Measurements from ENCODE around the gene SOWAHA.
"Not testable (repeated sequence)": the region's sequence is repeated elsewhere in the genome, so short reads cannot be mapped to it uniquely, and the experiment has no call there.

The SOWAHA gene

DNA sequence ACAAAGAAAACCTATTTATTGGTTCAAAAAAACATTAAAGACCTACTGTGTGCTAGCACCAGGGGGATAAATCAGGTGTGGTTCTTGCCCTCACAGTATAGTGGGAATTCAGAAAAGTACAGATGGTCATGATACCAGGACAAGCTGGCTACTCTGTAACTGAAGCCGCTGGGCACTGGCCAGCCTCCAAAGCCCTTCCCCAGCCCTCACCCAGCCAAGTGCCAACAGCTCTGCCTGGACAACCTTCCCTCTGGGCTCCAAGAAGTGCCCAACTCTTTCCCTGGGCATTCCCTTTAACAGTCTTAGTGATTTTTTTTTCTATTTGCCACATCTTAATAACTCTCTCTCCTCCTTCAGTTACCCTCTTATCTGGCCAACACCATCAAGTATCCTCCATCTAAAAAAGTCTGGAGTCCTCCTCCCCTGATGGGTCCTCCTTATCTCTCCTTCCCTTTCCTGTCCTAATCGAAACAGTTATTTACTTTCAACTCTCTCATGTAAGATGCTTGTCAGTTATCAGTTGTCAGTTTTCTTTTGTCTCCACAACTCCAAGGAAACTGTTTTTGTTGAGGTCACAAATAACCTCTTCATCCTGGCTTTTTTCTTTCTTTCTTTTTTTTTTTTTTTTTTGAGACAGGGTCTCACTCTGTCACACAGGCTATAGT is 22.8 kb upstream of the SOWAHA start:
- no peak overlapping the region for H3K4me3 ChIP-seq (ENCODE audit: low read depth, low read length)
- no peaks in the 10 kb centered on the region for H3K4me1 ChIP-seq (ENCODE audit: control insufficient read depth, insufficient read depth, low read length, unreplicated experiment)
- peaks cover 11% of the 10 kb centered on the region for H3K27me3 ChIP-seq (ENCODE audit: insufficient read depth, low read length)
- no peak overlapping the region for H2AFZ ChIP-seq (ENCODE audit: low read length, unreplicated experiment)
- no peak overlapping the region for H3K27ac ChIP-seq (ENCODE audit: low read depth, low read length)
- no peaks in the 10 kb centered on the region for H3K79me2 ChIP-seq (ENCODE audit: control insufficient read depth, insufficient read depth, low read length, unreplicated experiment)
- H3K36me3 ChIP-seq (ENCODE audit: insufficient read depth, low read length) = no peaks in the 10 kb centered on the region

DNA sequence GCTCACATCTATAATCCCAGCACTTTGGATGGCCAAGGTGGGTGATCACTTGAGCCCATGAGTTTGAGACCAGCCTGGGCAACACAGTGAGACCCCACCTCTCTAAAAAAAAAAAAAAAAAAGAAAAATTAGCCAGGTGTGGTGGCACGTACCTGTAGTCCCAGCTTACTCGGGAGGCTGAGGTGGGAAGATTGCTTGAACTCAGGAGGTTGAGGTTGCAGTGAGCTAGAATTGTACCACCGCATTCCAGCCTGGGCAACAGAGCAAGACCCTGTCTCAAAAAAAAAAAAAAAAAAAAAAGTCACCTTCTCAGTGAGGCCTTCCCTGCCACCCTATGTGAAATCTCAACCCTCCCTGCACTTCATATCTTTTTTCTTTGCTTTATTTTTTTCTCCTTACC is 22.1 kb upstream of the SOWAHA start:
- no peaks in the 10 kb centered on the region for H3K36me3 ChIP-seq (ENCODE audit: insufficient read depth, low read length)
- H3K27me3 ChIP-seq (ENCODE audit: insufficient read depth, low read length) = peaks cover 11% of the 10 kb centered on the region
- no peak overlapping the region for H3K27ac ChIP-seq (ENCODE audit: low read depth, low read length)
- H3K4me1 ChIP-seq (ENCODE audit: control insufficient read depth, insufficient read depth, low read length, unreplicated experiment) = no peaks in the 10 kb centered on the region
- no peak overlapping the region for H2AFZ ChIP-seq (ENCODE audit: low read length, unreplicated experiment)
- no peak overlapping the region for H3K4me3 ChIP-seq (ENCODE audit: low read depth, low read length)
- H3K79me2 ChIP-seq (ENCODE audit: control insufficient read depth, insufficient read depth, low read length, unreplicated experiment) = no peaks in the 10 kb centered on the region

DNA sequence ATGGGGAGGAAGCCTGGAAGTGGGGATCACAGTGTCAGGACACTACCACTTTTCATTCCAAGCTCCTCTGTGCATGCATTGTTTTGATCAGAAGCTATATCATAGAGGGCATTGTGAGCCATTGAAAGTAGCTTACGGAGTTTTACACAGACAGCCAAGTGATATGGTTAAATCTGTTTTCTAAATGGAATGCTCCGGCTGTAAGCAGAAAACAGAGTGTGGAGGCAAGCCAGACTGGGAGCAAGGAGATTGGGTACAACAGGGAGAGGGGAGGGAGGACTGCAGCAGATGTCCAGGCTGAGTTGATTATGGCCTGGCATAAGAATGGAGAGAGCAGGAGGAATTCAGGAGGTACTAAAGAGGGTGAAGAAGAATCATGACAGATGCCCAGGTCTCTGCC is 15.5 kb upstream of the SOWAHA start:
- Histone ChIP-seq H3K36me3 (ENCODE audit: insufficient read depth, low read length) (no peaks in the 10 kb centered on the region), H2AFZ (ENCODE audit: low read length, unreplicated experiment) (no peak overlapping the region), H3K4me3 (ENCODE audit: low read depth, low read length) (no peak overlapping the region), H3K27ac (ENCODE audit: low read depth, low read length) (no peak overlapping the region), H3K4me1 (ENCODE audit: control insufficient read depth, insufficient read depth, low read length, unreplicated experiment) (no peaks in the 10 kb centered on the region), H3K27me3 (ENCODE audit: insufficient read depth, low read length) (peaks cover 34% of the 10 kb centered on the region), H3K79me2 (ENCODE audit: control insufficient read depth, insufficient read depth, low read length, unreplicated experiment) (no peaks in the 10 kb centered on the region)

DNA sequence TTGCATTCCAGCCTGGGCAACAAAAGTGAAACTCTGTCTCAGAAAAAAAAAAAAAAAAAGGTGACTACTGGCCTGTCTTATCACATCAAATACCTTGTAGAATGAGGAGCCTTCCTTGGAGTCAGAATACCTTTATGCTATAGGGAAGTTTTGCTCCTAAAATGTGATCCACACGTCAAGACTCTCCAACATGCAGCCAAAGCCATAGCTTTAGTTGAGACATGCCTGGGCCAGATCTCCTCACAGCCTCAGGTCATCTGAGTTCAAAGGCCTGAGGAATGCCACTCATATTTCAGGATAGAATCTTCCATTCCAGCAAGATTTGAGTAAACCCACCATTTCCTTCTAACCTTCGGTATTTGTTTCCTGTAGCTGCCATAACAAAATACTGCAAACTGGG is 13.7 kb upstream of the SOWAHA start:
- Histone ChIP-seq H3K36me3 (ENCODE audit: insufficient read depth, low read length) (no peaks in the 10 kb centered on the region), H3K27ac (ENCODE audit: low read depth, low read length) (no peak overlapping the region), H3K27me3 (ENCODE audit: insufficient read depth, low read length) (peaks cover 35% of the 10 kb centered on the region), H3K4me1 (ENCODE audit: control insufficient read depth, insufficient read depth, low read length, unreplicated experiment) (no peaks in the 10 kb centered on the region), H2AFZ (ENCODE audit: low read length, unreplicated experiment) (no peak overlapping the region), H3K4me3 (ENCODE audit: low read depth, low read length) (no peak overlapping the region), H3K79me2 (ENCODE audit: control insufficient read depth, insufficient read depth, low read length, unreplicated experiment) (no peaks in the 10 kb centered on the region)

DNA sequence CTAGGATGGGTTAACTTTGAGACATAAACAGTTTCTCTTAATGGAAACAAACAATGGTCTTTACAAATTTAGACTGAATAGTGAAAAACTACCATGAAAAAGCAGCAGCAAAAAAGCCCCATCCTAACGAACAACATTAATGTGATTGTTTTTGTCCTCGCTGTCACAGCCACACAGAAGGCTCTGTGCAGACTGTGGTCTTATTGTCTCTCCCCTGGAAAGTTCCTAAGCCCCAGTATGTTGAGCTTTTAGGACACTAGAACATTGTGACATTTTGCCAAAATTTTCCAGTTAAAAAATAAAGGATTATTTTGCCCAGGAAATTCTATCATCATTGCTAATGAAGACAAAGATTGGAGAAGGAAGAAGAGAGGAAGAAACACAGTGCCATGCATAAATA is 12.6 kb upstream of the SOWAHA start:
- H3K36me3 ChIP-seq (ENCODE audit: insufficient read depth, low read length) = no peaks in the 10 kb centered on the region
- no peak overlapping the region for H3K27ac ChIP-seq (ENCODE audit: low read depth, low read length)
- H3K4me1 ChIP-seq (ENCODE audit: control insufficient read depth, insufficient read depth, low read length, unreplicated experiment) = no peaks in the 10 kb centered on the region
- no peaks in the 10 kb centered on the region for H3K79me2 ChIP-seq (ENCODE audit: control insufficient read depth, insufficient read depth, low read length, unreplicated experiment)
- H3K4me3 ChIP-seq (ENCODE audit: low read depth, low read length) = no peak overlapping the region
- H3K27me3 ChIP-seq (ENCODE audit: insufficient read depth, low read length) = peaks cover 35% of the 10 kb centered on the region
- H2AFZ ChIP-seq (ENCODE audit: low read length, unreplicated experiment) = no peak overlapping the region

DNA sequence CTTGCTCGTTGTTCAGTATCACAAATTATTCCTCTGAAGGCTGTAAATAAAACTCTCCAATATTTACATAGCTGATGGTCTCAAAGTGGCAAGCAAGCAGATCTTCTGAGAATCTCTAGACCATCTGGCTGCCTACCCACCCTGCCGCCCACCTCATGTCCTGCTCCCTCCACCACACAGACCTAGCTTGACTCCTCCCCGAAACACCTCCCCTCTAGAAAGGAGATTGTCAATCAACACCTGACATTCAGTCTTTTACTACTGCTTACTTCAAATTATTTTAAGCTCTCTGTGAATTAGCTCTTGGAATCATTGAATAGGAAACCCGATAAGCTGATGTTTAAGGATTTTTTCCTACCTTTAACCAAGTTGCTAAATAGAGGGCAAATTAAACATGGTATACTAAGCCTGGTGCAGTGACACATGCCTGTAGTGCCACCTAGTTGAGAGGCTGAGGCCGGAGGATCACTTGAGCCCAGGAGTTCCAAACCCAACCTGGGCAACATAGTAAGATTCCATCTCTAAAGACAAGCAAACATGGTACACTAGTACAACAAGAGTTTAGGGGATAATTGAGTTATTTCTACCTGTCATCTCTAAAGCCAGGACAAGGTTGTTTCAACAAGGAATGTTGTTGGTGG is 10.9 kb upstream of the SOWAHA start:
- Histone ChIP-seq H2AFZ (ENCODE audit: low read length, unreplicated experiment) (no peak overlapping the region), H3K4me1 (ENCODE audit: control insufficient read depth, insufficient read depth, low read length, unreplicated experiment) (no peaks in the 10 kb centered on the region), H3K36me3 (ENCODE audit: insufficient read depth, low read length) (no peaks in the 10 kb centered on the region), H3K4me3 (ENCODE audit: low read depth, low read length) (no peak overlapping the region), H3K27me3 (ENCODE audit: insufficient read depth, low read length) (peaks cover 32% of the 10 kb centered on the region), H3K79me2 (ENCODE audit: control insufficient read depth, insufficient read depth, low read length, unreplicated experiment) (no peaks in the 10 kb centered on the region), H3K27ac (ENCODE audit: low read depth, low read length) (no peak overlapping the region)

DNA sequence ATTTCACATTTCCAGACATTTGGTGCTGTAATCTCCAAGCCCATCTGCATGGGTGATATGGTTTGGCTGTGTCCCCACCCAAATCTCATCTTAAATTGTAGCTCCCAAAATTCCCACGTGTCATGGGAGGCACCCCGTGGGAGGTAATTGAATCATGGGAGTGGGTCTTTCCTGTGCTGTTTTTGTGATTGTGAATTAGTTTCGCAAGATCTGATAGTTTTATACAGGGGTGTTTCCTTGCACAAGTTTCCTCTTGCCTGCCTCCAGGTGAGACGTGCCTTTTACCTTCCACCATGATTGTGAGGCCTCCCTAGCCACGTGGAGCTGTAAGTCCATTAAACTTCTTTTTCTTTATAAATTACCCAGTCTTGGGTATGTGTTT is 10.4 kb upstream of the SOWAHA start:
- peaks cover 27% of the 10 kb centered on the region for H3K27me3 ChIP-seq (ENCODE audit: insufficient read depth, low read length)
- not testable (repeated sequence) for H3K27ac ChIP-seq (ENCODE audit: low read depth, low read length); H3K4me1 ChIP-seq (ENCODE audit: control insufficient read depth, insufficient read depth, low read length, unreplicated experiment); H3K36me3 ChIP-seq (ENCODE audit: insufficient read depth, low read length); H3K4me3 ChIP-seq (ENCODE audit: low read depth, low read length); H3K79me2 ChIP-seq (ENCODE audit: control insufficient read depth, insufficient read depth, low read length, unreplicated experiment); H2AFZ ChIP-seq (ENCODE audit: low read length, unreplicated experiment)

DNA sequence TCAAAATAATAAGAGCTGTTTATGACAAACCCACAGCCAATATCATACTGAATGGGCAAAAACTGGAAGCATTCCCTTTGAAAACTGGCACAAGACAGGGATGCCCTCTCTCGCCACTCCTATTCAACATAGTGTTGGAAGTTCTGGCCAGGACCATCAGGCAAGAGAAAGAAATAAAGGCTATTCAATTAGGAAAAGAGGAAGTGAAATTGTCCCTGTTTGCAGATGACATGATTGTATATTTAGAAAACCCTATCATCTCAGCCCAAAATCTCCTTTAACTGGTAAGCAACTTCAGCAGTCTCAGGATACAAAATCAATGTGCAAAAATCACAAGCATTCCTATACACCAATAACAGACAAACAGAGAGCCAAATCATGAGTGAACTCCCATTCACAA is 8.9 kb upstream of the SOWAHA start:
- H3K4me3 ChIP-seq (ENCODE audit: low read depth, low read length); H3K79me2 ChIP-seq (ENCODE audit: control insufficient read depth, insufficient read depth, low read length, unreplicated experiment); H2AFZ ChIP-seq (ENCODE audit: low read length, unreplicated experiment); H3K27ac ChIP-seq (ENCODE audit: low read depth, low read length); H3K4me1 ChIP-seq (ENCODE audit: control insufficient read depth, insufficient read depth, low read length, unreplicated experiment); H3K36me3 ChIP-seq (ENCODE audit: insufficient read depth, low read length): not testable (repeated sequence)
- H3K27me3 ChIP-seq (ENCODE audit: insufficient read depth, low read length) = peaks cover 31% of the 10 kb centered on the region

DNA sequence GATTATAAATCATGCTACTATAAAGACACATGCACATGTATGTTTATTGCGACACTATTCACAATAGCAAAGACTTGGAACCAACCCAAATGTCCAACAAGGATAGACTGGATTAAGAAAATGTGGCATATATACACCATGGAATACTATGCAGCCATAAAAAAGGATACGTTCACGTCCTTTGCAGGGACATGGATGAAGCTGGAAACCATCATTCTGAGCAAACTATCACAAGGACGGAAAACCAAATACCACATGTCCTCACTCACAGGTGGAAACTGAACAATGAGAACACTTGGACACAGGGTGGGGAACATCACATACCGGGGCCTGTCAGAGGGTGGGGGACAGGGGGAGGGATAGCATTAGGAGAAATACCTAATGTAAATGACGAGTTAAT is 7.2 kb upstream of the SOWAHA start:
- H3K4me3 ChIP-seq (ENCODE audit: low read depth, low read length); H2AFZ ChIP-seq (ENCODE audit: low read length, unreplicated experiment); H3K79me2 ChIP-seq (ENCODE audit: control insufficient read depth, insufficient read depth, low read length, unreplicated experiment); H3K36me3 ChIP-seq (ENCODE audit: insufficient read depth, low read length); H3K4me1 ChIP-seq (ENCODE audit: control insufficient read depth, insufficient read depth, low read length, unreplicated experiment); H3K27ac ChIP-seq (ENCODE audit: low read depth, low read length): not testable (repeated sequence)
- H3K27me3 ChIP-seq (ENCODE audit: insufficient read depth, low read length) = peaks cover 27% of the 10 kb centered on the region

DNA sequence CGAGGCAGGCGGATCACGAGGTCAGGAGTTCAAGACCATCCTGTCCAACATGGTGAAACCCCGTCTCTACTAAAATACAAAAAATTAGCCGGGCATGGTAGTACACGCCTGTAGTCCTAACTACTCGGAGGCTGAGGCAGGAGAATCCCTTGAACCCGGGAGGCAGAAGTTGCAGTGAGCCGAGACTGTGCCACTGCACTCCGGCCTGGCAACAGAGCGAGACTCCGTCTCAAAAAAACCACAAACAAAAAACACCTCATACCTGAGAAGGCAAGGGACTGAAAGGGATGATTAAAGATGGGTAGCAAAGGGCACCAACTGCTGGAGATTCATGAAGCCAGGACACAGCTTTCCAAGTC is 6.3 kb upstream of the SOWAHA start:
- H3K27me3 ChIP-seq (ENCODE audit: insufficient read depth, low read length) = peaks cover 30% of the 10 kb centered on the region
- not testable (repeated sequence) for H3K27ac ChIP-seq (ENCODE audit: low read depth, low read length); H3K79me2 ChIP-seq (ENCODE audit: control insufficient read depth, insufficient read depth, low read length, unreplicated experiment); H3K36me3 ChIP-seq (ENCODE audit: insufficient read depth, low read length); H3K4me3 ChIP-seq (ENCODE audit: low read depth, low read length); H3K4me1 ChIP-seq (ENCODE audit: control insufficient read depth, insufficient read depth, low read length, unreplicated experiment); H2AFZ ChIP-seq (ENCODE audit: low read length, unreplicated experiment)

DNA sequence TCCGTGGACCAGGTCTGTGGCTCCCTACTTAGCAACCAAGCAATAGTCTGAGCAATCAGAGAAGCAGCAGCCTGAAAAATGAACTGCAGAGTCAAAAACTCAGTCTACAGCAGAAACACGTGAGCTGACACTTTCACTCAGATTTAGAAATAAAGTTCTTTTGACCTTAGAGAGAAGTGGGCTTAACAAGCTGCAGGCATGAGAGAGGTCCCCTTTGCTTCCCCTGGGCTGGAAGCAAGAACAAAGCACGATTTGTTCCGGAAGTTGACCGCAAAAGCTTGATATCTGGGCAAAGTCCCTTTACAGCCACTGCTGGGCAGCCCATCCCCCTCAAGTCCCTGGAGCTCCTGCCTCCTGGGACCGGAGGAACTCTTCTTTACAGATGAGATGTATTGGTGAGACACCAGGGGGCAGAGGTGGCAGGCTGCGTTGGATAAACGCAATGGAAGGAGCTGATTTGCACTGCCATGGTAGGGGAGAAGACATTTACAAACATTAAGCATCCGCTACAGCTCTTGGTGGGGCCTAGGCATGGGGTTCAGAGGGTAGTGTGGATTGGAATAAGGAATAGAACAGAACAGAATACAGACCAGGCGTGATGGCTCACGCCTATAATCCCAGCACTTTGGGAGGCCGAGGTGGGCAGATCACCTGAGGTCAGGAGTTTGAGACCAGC is 5.8 kb upstream of the SOWAHA start:
- no peaks in the 10 kb centered on the region for H3K36me3 ChIP-seq (ENCODE audit: insufficient read depth, low read length)
- H3K4me3 ChIP-seq (ENCODE audit: low read depth, low read length) = no peak overlapping the region
- H3K79me2 ChIP-seq (ENCODE audit: control insufficient read depth, insufficient read depth, low read length, unreplicated experiment) = no peaks in the 10 kb centered on the region
- peaks cover 30% of the 10 kb centered on the region for H3K27me3 ChIP-seq (ENCODE audit: insufficient read depth, low read length)
- no peaks in the 10 kb centered on the region for H3K4me1 ChIP-seq (ENCODE audit: control insufficient read depth, insufficient read depth, low read length, unreplicated experiment)
- H2AFZ ChIP-seq (ENCODE audit: low read length, unreplicated experiment) = no peak overlapping the region
- no peak overlapping the region for H3K27ac ChIP-seq (ENCODE audit: low read depth, low read length)
